H1 (cell line): ENCODE measurements around the gene SEMA5B.

ENCODE experiments used
- CTCF ChIP-seq, 3 experiments: IDR thresholded peaks; 1 replicate in 2 of 3; 2 replicates in 1 of 3; pipeline versions ENCODE4 v1.5.1 to v1.6.1; 2011; ENCODE audit warnings: low read length in 3 of 3, mild to moderate bottlenecking in 3 of 3, inconsistent platforms in 2 of 3, low read depth in 1 of 3, moderate library complexity in 1 of 3; ENCODE audit not compliant: insufficient read depth in 1 of 3; ENCODE audit errors: control extremely low read depth in 1 of 3
- JUND ChIP-seq: IDR thresholded peaks from 2 replicates; pipeline ENCODE4 v1.6.1; 2011; ENCODE audit warnings: mild to moderate bottlenecking, improper control_type of control experiment, low read length
- KDM1A ChIP-seq: fragments of 200-600, 300-600 bp; sonication (generic); IDR thresholded peaks from 2 replicates; pipeline ENCODE4 v1.7.1; 2016; ENCODE audit warnings: mild to moderate bottlenecking, low read length, borderline replicate concordance
- RAD21 ChIP-seq, 2 experiments: IDR thresholded peaks in 1 of 2; conservative IDR thresholded peaks in 1 of 2; 2 replicates each; pipeline ENCODE4 v1.6.1; 2011; ENCODE audit warnings: low read depth in 2 of 2, low read length in 2 of 2, improper control_type of control experiment in 1 of 2, inconsistent platforms in 1 of 2, mild to moderate bottlenecking in 1 of 2, moderate library complexity in 1 of 2
- USF2 ChIP-seq: IDR thresholded peaks from 2 replicates; pipeline ENCODE4 v1.6.1; 2011; ENCODE audit warnings: low read length, improper control_type of control experiment

DNA sequence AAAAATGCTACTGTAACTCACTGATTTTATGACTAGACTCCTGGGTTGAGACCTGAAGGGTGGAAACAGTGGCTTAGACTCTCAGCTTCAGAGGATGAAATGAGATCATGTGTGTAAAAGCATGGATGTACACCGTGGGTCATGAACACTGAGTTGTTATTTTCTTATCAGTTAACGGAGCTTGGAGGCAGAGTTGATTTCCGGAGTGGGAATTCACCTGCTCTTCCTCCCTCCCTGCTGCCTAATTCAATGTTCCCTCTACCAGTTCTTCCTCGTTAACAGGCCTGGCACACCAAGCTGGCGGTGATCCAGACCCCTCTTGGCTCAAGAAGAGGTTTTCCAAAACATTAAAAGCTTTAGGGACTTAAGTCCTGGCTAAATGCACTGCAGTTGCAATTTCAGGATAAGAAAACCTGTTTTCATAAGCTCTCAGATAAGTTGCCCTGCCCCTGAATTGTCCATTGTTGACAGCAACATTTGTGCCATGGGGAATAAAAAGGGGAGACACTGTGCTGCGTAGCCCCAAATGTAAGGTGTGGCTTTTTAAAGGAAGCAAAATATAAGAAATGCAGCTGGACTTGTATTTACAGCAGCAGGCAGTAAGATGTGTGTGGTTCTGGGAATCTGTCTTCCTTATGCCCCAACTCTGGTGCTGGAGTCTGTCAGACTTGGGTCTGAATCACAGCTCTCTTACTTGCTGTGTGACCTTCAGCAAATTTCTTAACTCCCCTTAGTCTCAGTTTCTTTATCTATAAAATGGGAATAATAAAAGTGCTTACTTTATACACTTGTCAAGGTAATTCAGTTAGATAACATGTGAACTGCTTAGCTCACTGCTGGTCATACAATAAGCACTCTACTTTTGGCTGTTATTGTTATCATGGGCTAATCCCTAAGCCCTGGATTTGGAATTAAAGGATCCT, 49.2 kb upstream of the SEMA5B start:
- no peak for TF ChIP-seq RAD21 (IDR thresholded peaks at IDR 0.05 in 1 of 2, conservative IDR thresholded peaks at IDR 0.05 in 1 of 2; ENCODE audit: low read depth in 2 of 2, low read length in 2 of 2)
- 0 out of 2 replicates have a peak, but pooled peaks have one; percentile 22 for TF ChIP-seq KDM1A
- TF ChIP-seq CTCF (IDR thresholded peaks at IDR 0.05; ENCODE audit: control extremely low read depth in 1 of 3, insufficient read depth in 1 of 3, low read depth in 1 of 3, low read length in 3 of 3), result no peak
- no peak for TF ChIP-seq USF2
- TF ChIP-seq JUND, result no peak
